ENCODE data around the gene PSMB11.

PSMB11 gene

DNA sequence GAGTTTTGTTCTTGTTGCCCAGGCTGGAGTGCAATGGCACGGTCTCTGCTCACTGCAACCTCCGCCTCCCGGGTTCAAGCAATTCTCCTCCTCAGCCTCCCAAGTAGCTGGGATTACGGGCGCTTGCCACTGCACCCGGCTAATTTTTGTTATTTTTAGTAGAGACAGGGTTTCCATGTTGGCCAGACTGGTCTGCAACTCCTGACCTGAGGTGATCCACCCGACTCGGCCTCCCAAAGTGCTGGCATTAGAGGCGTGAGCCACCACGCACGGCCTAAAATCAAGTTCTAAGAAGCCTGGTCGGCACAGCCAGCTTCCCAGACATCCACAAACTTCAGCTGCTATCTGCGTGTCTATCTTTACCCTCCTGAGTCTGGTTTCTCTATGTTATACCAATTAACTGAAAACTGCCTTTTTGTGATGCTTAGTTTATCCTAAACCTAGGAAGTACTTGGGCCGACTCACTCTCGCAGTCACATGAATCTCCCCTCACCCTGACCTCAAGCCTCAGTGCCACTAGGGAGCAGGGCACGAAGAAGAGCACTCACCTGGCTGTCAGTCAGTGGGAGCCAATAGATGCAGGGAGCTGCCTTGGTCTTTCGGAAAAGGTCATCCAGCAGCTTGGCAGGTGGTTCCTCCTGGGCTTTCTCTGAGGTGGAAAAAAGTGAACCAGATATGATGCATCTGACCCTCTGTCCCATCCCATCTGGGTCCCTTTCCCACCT lies 18.7 kb downstream of the PSMB11 start:
- no peak for DNase-seq

DNA sequence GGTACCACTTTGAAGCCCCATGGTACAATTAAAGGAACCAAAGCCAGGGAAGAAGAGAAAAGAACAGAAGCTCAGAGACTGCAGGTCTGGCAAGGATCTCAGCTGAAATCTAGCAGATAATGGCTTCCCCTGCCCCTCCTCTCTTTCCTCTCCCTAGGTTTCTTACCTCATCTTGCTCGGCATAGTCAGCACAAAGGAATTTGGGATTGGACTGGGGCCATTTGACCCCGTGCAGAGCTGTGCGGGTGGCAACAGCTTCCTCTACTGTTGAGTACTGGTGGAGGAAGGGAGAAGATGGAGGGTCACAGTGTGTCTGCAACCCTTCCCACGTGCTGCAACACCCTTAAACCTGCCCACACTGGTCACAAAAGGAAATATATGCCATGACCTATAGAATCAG lies 20.0 kb downstream of the PSMB11 start:
- no peak for DNase-seq

DNA sequence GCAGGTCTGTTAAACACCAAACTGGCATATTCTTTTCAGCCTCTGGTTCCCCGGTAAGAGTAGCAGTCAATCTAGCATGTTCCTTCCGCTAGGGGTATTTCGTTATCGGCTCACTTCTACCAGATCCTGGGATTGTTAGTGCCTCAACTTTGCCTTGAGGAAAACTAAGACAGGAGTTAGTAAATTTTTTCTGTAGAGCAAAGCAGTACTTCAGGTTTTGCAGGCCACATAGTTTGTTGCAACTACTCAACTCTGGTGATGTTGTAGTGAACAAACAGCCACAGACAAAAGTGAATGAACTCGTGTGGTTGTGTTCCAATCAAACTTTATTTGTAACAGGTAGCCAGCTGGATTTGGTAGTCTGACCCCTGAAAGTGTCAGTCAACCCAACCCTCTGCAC lies 21.6 kb downstream of the PSMB11 start:
- DNase-seq = no peak

DNA sequence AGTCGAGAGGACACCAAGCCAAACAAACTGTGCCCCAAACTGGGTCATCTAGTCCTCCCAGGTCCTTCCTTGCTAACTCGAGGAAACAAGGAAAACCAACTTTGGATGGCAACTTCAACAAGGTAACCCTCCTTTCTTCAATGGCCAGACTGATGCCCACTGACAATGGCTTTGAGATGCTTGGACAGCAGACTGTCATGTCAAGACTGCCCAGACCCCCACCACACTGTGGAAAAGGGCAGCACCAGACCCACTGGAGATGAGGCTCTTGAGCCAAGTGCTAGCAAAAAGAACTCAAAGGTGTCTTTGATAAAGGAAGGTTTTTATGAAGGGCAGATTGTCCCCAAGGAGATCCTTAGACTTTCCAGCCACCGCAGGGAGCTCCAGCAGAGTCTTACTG lies 24.4 kb downstream of the PSMB11 start:
- no peak for DNase-seq

DNA sequence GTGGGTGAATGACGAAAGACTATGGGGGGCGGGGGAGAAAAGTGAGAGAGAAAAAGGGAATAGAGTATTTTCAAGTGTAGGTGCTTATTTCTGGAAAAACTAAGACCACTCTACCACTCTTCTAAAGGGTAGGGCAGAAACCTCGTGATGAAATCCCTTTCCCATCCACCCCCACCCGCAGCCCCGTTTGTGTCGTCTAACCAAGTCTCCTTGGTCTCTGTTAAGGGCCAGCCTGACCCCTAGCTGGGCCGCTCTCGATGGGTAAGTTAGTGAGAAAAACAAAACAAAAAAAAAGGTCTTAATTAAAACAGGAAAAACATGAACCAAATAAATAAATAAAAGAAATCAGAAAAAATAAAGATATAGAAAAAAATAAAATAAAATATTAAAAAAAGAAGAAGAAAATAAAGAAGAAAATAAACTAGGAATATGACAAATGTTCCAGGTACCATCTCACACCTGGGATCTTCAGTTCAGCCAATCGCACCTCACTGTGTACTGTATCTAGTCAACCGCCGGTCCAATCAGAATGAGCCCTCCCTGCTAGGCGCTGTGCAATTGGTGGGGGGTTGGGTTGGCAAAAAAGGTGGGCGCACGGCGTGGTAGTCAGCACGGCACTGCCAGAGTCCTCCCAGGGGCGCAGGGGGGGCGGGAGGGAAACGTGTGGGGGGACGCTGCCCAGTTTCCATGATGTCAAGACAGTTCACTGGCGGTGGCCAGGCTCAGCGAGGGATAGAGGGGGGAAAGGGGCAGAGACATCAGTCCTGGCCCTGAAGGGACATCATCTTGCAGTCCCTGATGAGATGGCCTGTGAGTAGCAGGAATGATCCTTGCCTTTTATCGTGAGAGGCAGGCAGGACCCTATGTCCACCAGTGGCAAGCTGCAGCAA lies 25.1 kb downstream of the PSMB11 start:
- no peak for DNase-seq

DNA sequence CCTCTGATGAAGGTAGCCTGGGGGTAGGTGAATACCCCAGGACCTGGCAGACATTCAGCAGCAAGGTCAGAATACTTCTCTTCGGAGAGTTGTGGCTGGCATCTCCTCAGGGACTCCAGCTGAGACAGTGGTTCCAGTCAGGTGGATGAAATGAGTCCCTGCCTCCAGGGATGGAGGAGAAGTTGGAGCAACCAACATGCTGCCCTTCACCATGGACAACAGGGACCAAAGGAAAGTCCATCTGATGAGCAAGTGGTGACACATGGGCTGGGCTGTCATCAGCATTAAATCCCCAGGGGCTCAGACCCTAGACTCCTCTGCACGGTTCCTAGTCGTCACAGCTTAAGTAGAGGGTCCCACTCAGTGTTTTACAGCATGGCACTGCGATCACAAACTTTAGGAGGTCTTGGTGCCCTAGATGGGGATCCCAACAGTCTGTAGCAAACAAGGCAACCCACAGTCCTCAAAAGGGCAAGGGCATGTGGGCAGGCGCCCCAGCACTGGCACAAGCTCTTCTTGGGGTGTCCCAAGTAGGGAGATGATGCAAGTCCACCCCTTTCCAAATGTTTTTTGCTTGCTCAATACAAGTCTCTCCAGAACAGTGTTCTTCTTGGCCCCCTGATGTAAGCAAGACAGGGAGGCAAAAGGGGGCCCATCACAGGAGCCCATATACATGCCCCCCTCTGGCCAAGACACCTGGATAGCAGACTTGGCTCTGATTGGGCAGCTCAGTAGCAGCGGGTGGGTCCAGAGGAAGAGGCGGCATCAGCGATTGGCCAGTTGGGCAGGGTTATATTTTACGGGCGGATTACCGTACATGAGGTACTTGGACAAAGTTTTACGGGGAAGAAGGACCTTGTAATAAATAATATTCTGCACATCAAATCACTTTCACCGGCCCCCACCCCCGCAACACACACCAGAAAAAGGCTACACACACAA lies 26.1 kb downstream of the PSMB11 start:
- DNase-seq = no peak

DNA sequence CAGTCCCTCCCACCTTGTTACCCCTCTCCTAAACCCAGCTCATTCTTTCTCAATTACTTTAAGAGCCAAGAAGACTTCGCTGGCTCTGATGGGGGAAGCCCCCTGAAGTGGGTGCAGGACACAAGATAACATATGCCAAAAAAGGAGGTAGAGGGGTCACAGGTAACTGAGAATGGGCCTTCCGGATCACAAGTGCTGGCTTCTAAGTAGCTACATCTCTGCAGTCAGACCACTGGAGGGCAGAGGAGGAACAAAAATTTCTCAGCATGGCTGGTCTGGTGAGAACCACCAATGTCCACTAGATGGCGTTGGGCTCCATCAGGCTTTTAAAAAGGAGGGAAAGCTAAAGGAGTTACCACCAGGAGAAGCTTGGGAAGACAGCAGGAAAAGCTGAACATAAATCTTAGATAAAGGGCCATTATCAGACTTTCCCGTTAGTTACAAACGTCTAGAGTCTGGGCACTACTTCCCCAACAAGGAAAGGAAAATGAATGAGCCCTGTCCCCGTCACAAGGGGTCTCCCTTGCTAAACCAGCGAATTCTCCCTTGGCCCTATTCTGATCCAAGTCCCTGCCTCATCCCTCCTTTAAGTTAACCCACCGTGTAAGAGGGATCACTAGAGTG lies 26.9 kb downstream of the PSMB11 start:
- no peak for DNase-seq

DNA sequence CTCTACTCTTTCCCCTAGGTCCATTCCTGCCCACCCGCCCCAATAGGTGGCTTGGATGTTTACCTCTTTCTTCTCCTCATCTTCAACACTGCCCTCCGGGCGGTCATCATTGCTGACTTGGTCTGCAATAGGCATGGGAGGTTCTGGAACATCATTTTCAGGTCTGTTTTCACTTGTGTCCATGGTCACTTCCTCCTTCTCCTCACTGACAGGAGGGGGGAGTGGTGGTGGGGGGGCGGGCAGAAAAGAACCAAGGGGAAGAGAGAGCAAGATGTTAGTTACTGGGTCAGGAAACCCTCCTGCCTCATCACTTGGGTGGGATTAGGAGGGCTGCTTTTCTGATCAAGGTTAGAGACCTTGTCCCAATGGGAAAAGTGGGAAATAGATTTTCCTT lies 27.4 kb downstream of the PSMB11 start:
- DNase-seq = no peak

DNA sequence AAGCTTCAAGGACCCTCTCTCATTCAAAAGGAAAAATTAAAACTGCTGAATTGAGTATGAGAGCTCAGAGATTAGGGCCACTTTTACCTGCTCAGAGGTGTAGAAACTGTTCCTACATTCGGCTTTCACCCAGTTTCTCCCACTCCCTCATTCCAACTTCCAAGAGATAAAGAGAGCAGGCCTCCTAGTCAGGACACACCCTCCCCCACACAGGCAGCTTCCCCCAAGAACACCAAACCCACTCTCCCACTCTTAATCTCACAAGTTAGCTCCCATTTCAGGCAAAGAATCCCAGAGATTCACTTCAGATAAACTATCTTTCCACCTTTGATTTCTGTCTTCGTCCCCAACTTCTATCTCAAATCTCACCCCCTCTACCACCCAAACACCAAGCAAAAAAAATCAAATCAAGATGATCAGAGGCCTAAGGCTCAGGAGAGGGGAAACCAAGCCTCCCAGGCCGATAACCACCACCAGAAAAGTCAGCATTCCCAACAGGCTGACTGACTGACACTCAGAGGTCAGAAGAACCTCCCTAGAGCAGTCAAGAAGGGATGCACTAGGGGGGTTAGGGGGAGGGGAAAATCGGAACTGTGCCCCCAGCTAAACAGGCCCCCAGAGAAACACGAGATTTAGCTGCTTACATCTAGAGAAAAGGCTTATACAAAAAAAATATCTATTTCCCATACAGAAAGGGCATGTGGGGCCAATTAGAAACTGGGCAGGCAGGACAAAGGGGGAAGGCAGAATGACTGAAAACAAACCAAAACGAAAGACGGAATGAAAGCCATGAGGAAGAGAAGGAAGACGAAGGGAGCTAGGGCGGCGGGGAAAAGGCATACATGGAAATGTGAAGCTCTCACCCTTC lies 28.5 kb downstream of the PSMB11 start:
- DNase-seq = no peak

DNA sequence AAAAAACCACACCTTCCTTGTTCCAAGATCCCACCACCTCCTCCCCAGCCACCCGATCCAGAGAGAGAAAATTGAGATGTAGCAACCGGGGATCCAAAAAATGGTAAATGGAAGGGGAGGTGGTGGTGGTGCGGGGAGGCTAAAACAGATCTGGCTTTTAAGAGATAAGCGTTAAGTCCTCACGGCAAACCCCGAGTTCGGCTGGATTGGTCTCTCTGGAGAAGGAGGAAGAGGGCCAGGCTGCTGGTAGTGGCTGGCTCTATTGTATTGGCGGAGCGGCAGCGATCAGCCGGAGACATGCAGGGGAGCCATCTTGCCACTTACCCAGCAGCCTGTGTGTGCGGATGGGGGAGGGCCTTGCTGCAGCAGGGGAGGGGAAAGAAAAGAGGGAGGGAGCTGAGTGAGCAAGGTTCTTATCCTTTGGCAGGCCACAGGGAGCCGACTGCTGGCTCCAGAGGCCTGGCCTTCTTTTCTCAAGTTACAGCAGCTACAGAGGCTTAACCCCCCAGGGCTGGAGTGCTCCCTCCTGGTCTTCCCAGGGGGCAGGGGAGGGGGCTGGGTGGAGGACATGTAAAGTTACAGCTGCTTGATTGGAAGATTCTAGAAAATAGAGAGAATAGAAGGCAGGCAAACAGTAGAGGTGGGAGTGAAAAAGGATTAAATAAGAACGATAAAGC lies 29.4 kb downstream of the PSMB11 start:
- DNase-seq = no peak

DNA sequence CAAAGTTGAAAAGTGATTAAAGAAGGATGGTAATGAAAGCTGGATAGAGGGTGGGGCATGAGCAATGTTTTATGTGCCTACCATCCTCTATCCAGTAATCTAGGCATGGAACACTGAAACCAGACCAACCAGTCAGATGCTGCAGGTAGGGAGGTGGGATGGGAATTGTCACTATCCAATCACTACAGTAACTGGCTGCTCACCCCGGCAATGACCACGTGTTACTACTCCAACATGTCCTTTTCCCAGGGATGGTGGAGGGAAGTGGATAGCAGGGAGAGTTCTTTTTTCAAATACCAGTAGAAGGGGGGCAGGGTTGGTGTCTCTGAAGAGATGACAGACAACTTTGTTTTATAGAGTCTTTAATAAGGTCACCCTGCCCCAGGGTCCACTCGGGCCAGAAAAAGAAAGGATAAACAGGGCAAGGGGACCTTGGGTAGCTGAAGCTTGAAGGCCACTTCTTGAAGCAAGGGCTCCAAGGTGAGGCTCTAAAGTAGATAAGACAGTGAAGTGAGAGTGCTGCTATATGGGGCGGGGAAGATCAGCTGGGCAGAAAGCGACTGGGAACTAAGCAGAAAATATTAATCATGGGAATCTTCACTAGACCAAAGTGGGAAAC lies 30.0 kb downstream of the PSMB11 start:
- DNase-seq = no peak

DNA sequence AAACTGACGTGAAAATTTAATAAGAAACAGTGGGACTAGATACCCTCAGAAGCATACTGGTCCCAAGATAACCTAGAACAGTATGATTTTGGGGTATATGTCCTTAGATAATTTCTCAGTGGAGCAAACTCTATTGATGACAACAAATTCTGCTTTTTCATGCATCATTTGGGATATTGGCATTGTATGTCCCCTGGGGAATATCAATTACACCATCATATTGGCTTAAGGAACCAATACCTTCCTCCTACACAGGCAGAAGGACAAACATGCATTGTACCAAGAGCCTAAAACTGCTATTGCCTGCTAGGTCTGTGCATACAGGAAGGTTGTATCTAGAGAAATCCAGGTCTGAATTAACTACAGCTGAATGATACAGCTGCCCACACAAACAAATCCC lies 32.9 kb downstream of the PSMB11 start:
- no peak for DNase-seq

DNA sequence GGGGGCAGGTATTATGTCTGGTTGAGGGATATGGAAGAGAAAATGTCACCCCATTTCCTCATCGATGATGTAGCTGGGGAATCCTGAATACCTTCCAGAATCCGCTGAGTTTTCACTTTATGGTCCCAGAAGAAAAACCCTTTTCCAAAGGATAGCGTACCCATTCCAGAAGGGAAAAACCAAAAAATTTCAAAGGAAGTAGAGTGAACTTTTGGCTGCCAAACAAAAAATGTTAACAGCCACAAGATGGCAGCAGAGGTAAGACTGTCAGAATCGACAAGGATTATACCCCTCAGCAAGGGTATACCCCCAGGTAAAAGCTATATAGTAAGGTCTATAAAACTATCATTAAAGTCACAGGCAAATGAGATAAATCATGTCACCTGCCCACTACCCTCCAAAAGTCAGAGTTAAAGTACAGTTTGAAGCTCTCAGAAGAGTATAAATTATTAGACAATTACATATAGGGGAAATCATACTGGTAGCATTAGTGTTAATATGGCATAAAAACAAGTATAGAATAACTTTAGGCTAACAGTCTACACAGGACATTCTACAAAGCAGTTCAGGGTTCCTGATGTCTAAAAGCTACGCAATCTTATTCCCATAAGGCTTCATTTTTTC lies 34.9 kb downstream of the PSMB11 start:
- no peak for DNase-seq

DNA sequence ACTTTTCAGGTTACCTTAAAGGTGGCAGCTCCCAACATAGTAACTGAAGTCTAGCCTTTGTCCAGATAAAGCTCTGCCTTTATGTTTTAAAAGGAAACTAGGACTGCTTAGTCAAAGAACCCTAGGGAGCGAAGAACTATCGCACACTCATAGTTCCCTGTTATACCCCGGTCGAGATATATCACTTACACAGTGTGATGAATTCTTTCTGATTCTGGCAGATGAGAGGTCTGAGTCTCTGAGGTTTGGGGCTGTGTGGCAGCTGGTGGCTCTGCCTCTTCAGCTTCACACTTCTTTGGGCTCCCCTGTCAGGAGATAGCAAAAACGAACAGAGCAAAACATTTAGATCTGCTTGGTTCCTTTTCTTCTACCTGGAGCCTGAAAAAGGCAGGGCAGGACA lies 36.0 kb downstream of the PSMB11 start:
- no peak for DNase-seq

DNA sequence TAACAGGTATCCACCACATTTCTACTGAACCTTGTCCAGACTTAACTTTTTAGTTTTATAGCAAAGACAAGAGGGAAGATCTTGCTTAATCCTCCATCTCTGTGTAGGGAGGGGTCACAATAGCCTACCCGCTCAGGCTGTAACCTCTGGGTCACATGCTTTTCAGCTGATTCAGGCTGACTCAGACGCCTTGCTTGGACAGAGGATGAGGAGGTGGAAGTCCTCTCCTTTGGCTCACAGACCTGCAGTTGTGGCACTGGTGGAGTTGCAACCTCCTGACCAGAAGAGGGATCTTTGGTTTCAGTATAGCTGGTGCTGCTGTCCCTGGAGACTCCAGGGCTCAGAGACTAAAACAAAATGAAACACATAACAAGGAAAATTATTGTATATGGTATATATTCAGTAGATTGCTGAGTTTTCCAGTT lies 36.7 kb downstream of the PSMB11 start:
- DNase-seq = no peak

DNA sequence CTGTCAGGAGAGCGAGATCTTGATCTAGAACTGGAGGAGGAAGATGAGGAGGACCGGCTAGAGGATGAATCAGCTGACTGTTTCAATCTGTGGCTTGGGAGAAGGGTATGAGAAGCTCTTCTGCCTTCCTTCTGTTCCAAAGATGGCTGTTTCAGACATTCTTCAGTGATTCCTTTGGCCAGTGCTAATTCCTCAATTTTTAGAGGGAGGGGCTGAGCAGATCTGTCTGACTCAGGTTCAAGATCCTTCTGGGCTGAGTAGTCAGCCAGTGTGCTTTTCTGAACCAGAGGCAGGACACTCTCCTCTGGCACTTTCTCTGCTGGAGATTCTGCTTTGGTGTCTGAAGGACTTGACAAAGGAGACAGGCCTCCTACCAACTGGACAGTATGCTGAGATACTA lies 37.7 kb downstream of the PSMB11 start:
- DNase-seq = no peak

DNA sequence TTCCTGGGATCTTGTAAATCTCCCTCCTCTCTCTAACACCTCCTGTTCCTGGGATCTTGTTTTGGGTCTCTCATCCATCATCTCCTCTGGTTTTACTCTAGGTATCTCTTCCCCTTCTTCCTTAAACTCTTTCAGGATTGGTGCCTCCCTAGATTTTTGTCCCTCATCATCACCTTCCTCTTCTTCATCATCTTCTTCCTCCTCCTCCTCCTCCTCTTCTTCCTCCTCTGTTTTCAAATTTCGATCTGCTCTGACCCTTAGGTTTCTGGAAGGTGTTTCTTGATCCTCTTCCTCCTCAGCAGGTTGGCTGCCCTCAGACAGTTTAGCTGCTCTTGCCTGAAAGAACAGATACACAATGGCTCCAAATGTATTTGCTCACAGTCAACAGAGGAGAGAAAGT lies 38.5 kb downstream of the PSMB11 start:
- no peak for DNase-seq

DNA sequence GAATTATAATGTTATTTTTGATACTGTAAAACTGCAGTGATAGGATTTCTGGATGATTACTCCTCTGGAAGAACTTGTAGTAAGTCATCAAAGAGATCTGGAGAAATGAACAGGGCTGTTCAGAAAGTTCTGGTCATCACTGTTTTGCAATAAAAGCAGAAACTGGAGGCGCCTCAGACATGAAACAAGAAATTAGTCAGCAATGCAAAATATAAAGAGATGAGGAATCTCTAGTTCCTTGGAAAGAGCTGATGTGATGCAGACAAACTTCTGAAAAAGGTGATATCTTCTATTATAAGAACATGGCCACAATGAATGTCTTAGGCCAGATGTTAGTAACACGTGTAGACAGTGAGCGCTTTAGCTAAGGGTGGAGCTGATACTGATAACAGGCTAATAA lies 43.4 kb downstream of the PSMB11 start:
- no peak for DNase-seq

DNA sequence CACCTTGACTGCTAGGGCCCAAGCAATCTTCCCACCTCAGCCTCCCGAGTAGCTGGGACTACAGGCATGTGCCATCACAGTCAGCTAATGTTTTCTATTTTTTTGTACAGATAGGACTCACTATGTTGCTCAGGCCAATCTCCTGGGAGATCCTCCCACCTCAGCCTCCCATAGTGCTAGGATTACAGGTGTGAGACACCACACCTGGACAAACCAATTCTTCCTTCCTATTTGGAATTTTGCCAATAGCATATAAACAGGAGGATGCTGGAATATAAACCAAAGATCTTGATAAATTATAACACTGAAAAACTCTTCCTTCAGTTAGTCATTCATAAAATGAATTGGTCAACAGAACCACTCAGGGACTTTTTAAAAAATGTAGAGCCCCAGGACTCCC lies 44.6 kb downstream of the PSMB11 start:
- DNase-seq = no peak
